ENCODE measurements around the gene STH. TPM values are rescaled to one million over a fixed set of nuclear protein-coding genes. Genes with fewer than 3 reads are reported as not detected.

STH gene, protein sequence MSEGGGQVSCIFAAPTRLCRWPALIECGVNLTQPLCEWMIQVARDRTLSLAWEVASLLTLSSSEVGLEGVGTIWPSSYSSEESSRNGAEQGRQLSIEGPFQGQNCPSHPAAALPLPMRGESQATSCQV
- polyA plus RNA-seq (2011; rRNA removed) (not detected in 2 replicates), polyA plus RNA-seq (2017; fragmentation: RNase III; extraction: RNeasy Plus Mini Kit Qiagen cat#74134 plus additional on column Dnase treatment) (not detected in 3 replicates), polyA minus RNA-seq (2011; rRNA and poly(A)+ RNA removed) (not detected in 2 replicates)
- not detected in 2 replicates for polyA plus RNA-seq (2012; cell fraction: cytosol; rRNA removed)
- not detected in 2 replicates for polyA plus RNA-seq (2012; cell fraction: nucleus; rRNA removed)

DNA sequence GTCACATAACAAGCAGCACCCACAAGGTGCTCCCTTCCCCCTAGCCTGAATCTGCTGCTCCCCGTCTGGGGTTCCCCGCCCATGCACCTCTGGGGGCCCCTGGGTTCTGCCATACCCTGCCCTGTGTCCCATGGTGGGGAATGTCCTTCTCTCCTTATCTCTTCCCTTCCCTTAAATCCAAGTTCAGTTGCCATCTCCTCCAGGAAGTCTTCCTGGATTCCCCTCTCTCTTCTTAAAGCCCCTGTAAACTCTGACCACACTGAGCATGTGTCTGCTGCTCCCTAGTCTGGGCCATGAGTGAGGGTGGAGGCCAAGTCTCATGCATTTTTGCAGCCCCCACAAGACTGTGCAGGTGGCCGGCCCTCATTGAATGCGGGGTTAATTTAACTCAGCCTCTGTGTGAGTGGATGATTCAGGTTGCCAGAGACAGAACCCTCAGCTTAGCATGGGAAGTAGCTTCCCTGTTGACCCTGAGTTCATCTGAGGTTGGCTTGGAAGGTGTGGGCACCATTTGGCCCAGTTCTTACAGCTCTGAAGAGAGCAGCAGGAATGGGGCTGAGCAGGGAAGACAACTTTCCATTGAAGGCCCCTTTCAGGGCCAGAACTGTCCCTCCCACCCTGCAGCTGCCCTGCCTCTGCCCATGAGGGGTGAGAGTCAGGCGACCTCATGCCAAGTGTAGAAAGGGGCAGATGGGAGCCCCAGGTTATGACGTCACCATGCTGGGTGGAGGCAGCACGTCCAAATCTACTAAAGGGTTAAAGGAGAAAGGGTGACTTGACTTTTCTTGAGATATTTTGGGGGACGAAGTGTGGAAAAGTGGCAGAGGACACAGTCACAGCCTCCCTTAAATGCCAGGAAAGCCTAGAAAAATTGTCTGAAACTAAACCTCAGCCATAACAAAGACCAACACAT is at the start of gene STH:
STH (plus strand) TSS at position 264 of the 913 bp plus-strand sequence; CDS start at position 294, 30 bp downstream.
- TF ChIP-seq ZFP36 (IDR thresholded peaks at IDR 0.05; ENCODE audit: borderline replicate concordance, partially characterized antibody) (peak; percentile 83), SMC3 (IDR thresholded peaks at IDR 0.05) (no peak), MAZ (IDR thresholded peaks at IDR 0.05; ENCODE audit: borderline replicate concordance, low read depth, low read length) (no peak)
- TF ChIP-seq, protein P1, sequence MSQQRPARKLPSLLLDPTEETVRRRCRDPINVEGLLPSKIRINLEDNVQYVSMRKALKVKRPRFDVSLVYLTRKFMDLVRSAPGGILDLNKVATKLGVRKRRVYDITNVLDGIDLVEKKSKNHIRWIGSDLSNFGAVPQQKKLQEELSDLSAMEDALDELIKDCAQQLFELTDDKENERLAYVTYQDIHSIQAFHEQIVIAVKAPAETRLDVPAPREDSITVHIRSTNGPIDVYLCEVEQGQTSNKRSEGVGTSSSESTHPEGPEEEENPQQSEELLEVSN (IDR thresholded peaks at IDR 0.05; ENCODE audit: borderline replicate concordance, low read depth), result no peak
- FAIRE-seq, result no peak

DNA sequence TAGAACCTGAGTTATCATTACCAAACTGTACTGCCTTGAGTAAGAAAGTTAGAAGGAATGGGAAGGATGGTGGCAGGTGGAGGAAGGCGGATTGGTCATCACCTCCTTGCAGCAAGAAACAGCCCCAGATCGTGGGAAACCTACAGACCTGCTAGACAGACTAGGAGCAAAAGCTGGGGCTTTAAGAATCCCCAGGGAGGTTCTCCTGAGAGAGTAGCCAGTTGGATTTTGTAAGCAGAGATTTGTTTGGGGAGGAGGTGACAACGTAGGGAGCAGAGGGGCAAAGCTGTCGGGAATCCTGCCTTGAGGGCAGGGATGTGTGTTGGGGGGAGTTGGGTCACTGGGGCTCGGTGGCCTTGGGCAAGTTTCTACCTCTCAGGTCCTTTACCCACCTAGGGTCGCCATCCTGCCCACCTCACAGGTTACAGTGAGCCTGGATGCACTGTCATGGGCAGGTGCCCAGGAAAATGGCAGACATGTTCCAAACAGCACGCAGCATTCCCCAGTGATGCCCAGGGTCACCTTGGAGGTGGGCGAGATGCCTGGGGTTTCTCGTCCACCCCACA is 49.2 kb upstream of the STH start:
- ChIA-PET POLR2A (interaction anchor here (0.9 to 1.4 kb wide), 2 partner anchors 26 to 53 kb away, joined by 3 read pairs; no protein-coding TSS in a partner anchor), CTCF (interaction anchor here (0.7 to 3.8 kb wide), 45 partner anchors 9 to 558 kb away, joined by 3 to 89 read pairs (median 6); partner anchors contain the start of genes KANSL1 and MAPT)
- FAIRE-seq (no peak), ATAC-seq (no peak), DNase-seq (ENCODE audit: low read depth in 1 of 2, low spot score in 1 of 2) (no peak)
- TF ChIP-seq ZNF302 (CRISPR knock-in tag; IDR thresholded peaks at IDR 0.05), result no peak
- no peak for TF ChIP-seq EP300 (IDR thresholded peaks at IDR 0.05)
- no peak for TF ChIP-seq ZC3H11A (IDR thresholded peaks at IDR 0.05)
- TF ChIP-seq, protein P2, sequence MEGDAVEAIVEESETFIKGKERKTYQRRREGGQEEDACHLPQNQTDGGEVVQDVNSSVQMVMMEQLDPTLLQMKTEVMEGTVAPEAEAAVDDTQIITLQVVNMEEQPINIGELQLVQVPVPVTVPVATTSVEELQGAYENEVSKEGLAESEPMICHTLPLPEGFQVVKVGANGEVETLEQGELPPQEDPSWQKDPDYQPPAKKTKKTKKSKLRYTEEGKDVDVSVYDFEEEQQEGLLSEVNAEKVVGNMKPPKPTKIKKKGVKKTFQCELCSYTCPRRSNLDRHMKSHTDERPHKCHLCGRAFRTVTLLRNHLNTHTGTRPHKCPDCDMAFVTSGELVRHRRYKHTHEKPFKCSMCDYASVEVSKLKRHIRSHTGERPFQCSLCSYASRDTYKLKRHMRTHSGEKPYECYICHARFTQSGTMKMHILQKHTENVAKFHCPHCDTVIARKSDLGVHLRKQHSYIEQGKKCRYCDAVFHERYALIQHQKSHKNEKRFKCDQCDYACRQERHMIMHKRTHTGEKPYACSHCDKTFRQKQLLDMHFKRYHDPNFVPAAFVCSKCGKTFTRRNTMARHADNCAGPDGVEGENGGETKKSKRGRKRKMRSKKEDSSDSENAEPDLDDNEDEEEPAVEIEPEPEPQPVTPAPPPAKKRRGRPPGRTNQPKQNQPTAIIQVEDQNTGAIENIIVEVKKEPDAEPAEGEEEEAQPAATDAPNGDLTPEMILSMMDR (IDR thresholded peaks at IDR 0.05), result no peak
- TF ChIP-seq NPAS2 (CRISPR knock-in tag; IDR thresholded peaks at IDR 0.05; ENCODE audit: borderline replicate concordance), result no peak
- no peak for TF ChIP-seq FOXS1 (CRISPR knock-in tag; IDR thresholded peaks at IDR 0.05)
- TF ChIP-seq, protein P3, sequence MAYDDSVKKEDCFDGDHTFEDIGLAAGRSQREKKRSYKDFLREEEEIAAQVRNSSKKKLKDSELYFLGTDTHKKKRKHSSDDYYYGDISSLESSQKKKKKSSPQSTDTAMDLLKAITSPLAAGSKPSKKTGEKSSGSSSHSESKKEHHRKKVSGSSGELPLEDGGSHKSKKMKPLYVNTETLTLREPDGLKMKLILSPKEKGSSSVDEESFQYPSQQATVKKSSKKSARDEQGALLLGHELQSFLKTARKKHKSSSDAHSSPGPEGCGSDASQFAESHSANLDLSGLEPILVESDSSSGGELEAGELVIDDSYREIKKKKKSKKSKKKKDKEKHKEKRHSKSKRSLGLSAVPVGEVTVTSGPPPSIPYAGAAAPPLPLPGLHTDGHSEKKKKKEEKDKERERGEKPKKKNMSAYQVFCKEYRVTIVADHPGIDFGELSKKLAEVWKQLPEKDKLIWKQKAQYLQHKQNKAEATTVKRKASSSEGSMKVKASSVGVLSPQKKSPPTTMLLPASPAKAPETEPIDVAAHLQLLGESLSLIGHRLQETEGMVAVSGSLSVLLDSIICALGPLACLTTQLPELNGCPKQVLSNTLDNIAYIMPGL (CRISPR knock-in tag; IDR thresholded peaks at IDR 0.05; ENCODE audit: borderline replicate concordance), result no peak
- TF ChIP-seq FOSB (CRISPR knock-in tag; IDR thresholded peaks at IDR 0.05), result no peak
- no peak for TF ChIP-seq CHD2 (IDR thresholded peaks at IDR 0.05; ENCODE audit: low read length, partially characterized antibody)
- no peak for TF ChIP-seq PHF8 (IDR thresholded peaks at IDR 0.05; ENCODE audit: borderline replicate concordance, low read depth)
- TF ChIP-seq POLR2A (IDR thresholded peaks at IDR 0.05; ENCODE audit: low read length), result no peak
- no peak for TF ChIP-seq MAZ (IDR thresholded peaks at IDR 0.05; ENCODE audit: borderline replicate concordance, low read depth, low read length)
- Histone ChIP-seq H3K27ac (peak overlapping the region; percentile 88 to 90; a peak in 5 of 6 replicates), H3K9me3 (no peaks in the 10 kb centered on the region), H3K4me2 (no peak overlapping the region; the same call in 2 of the 3 replicates), H3K4me3 (no peak overlapping the region), H3K4me1 (peaks cover 9% of the 10 kb centered on the region)
- 84% methylated on average over 9 of the region's 9 CpGs for WGBS (ENCODE audit: missing lambda C conversion rate)

More for the DNA sequence above, at the start of gene STH:
- peaks cover 12% of the 10 kb centered on the region for H3K4me1 ChIP-seq
- CTCF ChIA-PET, result interaction anchor here (0.5 to 9.0 kb wide), 8 partner anchors 11 to 740 kb away, joined by 3 to 186 read pairs (median 4); partner anchors contain the start of gene KANSL1
- 77% methylated on average over 8 of the region's 8 CpGs for WGBS (ENCODE audit: missing lambda C conversion rate)
- H3K9me3 ChIP-seq, result no peaks in the 10 kb centered on the region
- H3K4me3 ChIP-seq, result no peak within 1 kb of the TSS
- ATAC-seq (no peak), DNase-seq (ENCODE audit: low read depth in 1 of 2, low spot score in 1 of 2) (no peak)
- H3K27ac ChIP-seq, result no peak within 1 kb of the TSS
- POLR2A ChIA-PET, result no interaction called here
- no peak within 1 kb of the TSS for H3K4me2 ChIP-seq

All from A549 (cell line).